Esophagus squamous epithelium (tissue), 4 donors: ENCODE results near the gene SCN1A.

Experiments used
- CTCF ChIP-seq, 6 experiments: fragments of 450-650 bp in 4 of 6; fragments of 200-600 bp in 2 of 6; sonication (generic) in 2 of 6; IDR thresholded peaks; one replicate each; pipeline ENCODE4 v1.5.1; 2016 to 2019; ENCODE audit warnings: antibody characterized with exemption in 6 of 6, mild to moderate bottlenecking in 4 of 6, moderate library complexity in 4 of 6
- POLR2A ChIP-seq, 4 donors: fragments of 450-650 bp; IDR thresholded peaks; one replicate each; pipeline ENCODE4 v1.6.1; 2017; ENCODE audit warnings: antibody characterized with exemption in 4 of 4, mild to moderate bottlenecking in 4 of 4, moderate library complexity in 3 of 4

GRCh38 chr2:165959371-165959770 is 168.4 kb downstream of the SCN1A start:
- TF ChIP-seq CTCF (IDR thresholded peaks at IDR 0.05) (no peak), POLR2A (IDR thresholded peaks at IDR 0.05) (no peak)
